H7 (cell line): ENCODE measurements around the gene SPIB. TPM values are rescaled to one million over a fixed set of nuclear protein-coding genes. Genes with fewer than 3 reads are reported as not detected.
A peak's percentile ranks its signal among the peaks of the same experiment; 100 is the strongest.

ENCODE experiments used
- DNase-seq: peaks from one replicate; pipeline ENCODE4 v3.0.0; 2012
- H3K27me3 ChIP-seq: 2 replicates; pipeline ENCODE4 v1.6.0; 2011; ENCODE audit warnings: mild to moderate bottlenecking, low read length; ENCODE audit not compliant: control insufficient read depth, insufficient read depth
- H3K36me3 ChIP-seq: replicated peaks from 2 replicates; pipeline ENCODE4 v1.5.1; 2011; ENCODE audit warnings: low read length; ENCODE audit not compliant: control insufficient read depth, insufficient read depth
- H3K4me3 ChIP-seq: 2 replicates; pipeline ENCODE4 v1.5.1; 2011; ENCODE audit warnings: low read depth, mild to moderate bottlenecking, control low read depth, low read length, moderate library complexity; ENCODE audit not compliant: insufficient read depth
- total RNA-seq: library from RNA; depleted of rRNA; stranded (reverse); fragments of >200 nt; shearing (Covaris generic); gene quantifications from 2 replicates; pipeline ENCODE4 v1.2.3, GENCODE V29; 2014; rRNA removed

SPIB gene
- 0.81 and 8.8 TPM in 2 replicates for total RNA-seq

DNA sequence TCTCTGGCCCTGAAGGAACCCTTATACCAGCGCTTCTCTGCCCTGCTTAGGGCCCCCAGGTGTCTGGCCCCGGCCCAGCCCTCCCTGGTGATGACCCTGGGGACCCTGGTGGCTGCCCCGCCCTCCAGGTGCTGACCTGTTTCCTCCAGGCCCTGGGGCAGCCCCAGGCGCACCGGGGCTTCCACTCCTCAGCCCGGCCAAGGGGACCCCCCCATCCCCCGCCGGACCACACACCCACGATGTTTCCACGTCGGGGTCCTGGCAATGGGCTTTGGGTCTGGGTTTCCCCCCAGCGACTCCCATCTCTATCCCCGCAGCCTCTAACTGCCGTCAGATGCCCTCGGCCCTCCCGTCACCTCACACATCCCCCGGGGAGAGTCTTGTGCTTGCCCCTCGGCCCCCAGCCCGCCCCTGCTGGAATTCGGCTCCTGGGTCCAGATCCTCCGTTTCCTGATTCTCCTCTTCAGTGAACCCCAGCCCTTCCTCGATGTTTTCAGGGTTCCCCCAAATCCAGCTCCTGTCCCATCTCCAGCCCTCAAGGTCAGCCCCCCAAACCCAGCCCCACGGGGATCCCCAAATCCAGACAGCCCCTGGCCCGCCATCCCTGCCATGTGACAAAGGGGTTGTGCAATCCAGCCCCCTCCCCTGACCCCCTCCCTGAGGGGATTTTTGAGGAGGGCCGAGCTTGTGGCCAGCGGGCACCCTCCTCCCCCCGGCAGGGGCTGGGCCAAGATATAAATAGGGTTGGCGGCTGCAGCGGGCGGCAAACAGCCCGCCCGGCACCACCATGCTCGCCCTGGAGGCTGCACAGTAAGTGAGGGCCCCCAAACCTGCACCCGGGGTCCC is at the start of gene SPIB:
Gene SPIB, plus strand, starts transcription at position 763 of the 846 bp plus-strand sequence. Its CDS starts 25 bp downstream, at position 788.
- DNase-seq, result peak; percentile 88
- Histone ChIP-seq H3K4me3 (peak within 1 kb of the TSS; percentile 58), H3K36me3 (peaks cover 4% of the 10 kb centered on the region), H3K27me3 (peaks cover 8% of the 10 kb centered on the region)

DNA sequence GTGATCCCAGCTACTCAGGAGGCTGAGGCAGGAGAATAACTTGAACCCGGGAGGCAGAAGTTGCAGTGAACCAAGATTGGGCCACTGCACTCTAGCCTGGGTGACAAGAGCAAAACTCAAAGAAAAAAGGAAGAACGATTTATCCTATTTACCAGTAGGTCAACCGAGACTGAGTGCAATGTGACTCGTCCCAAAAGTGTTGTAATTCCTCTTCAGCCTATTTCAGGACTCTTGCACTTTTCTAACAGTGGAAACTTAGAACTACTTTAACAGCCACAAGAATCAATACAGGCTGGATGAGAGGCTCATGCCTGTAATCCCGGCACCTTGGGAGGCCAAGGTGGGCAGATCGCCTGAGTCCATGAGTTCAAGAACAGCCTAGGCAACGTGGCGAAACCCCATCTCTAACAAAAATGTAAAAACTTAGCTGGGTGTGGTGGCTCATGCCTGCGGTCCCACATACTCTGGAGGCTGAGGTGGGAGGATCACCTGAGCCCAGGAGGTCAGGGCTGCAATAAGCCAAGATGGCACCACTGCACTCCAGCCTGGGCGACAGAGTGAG is 46.7 kb upstream of the SPIB start:
- no peak for DNase-seq
- Histone ChIP-seq H3K27me3 (no peaks in the 10 kb centered on the region; the same call in 1 of the 2 replicates), H3K36me3 (no peaks in the 10 kb centered on the region), H3K4me3 (no peak overlapping the region)

DNA sequence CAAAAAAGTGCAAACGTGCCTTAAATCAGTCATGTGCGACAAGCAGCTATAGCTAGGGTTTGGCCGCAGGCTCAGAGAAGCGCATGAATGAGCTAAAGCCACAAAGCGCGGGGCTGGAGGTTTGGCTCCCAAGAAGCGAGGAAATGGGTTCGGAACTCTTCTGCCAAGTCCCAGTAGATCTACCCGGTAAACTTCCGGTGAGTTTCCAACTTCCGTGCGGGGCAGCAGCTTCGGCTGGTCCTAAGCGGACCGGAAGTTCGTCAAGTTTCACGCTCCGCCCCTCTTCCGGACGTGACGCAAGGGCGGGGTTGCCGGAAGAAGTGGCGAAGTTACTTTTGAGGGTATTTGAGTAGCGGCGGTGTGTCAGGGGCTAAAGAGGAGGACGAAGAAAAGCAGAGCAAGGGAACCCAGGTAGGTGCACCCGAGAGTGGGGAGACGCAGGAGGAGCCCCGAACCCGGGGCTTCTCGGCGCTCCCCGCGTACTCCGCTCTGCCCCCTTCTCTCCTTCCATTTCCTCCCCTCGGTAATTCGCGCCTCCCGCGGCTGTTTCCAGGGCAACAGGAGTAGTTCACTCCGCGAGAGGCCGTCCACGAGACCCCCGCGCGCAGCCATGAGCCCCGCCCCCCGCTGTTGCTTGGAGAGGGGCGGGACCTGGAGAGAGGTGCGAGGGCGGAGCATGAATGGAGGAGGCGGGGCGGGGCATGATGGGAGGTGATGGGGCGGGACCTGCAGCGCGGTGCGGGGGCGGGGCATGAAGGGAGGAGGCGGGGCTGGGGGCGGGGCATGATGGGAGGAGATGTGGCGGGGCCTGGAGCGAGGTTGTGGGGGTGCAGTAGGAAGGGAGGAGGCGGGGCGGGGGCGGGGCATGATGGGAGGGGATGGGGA is 42.3 kb upstream of the SPIB start, which contains the start of gene NR1H2:
Gene NR1H2, plus strand, starts transcription at position 292 of the 885 bp plus-strand sequence. CDS start 1,149 bp downstream, outside the sequence.
- peak; percentile 99 for DNase-seq
- Histone ChIP-seq H3K27me3 (no peaks in the 10 kb centered on the region), H3K4me3 (peak within 1 kb of the TSS; percentile 97)

DNA sequence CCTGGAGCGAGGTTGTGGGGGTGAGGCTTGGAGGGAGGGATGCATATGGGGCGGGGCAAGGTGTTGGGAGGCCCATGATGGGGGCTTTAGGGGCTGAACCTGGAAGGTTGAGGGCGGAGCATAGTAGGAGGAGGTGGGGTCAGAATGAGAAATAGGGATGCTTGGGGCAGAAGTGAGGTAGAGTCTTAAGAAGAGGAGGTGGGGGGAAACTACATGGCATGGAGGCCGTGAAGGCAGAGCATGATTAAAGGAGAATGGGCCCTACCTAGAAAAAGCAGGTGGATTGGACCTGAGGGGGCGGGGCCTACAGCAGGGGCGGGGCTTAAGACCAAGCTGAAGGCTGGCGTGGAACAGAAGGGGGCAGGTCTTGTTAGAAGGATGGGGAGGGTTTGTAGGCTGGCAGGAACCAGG is 41.7 kb upstream of the SPIB start:
- Histone ChIP-seq H3K36me3 (peaks cover 24% of the 10 kb centered on the region), H3K4me3 (no peak overlapping the region; the same call in 1 of the 2 replicates), H3K27me3 (no peaks in the 10 kb centered on the region)
- peak; percentile 89 for DNase-seq

More for the DNA sequence above, 42.3 kb upstream of the SPIB start, which contains the start of gene NR1H2:
- H3K36me3 ChIP-seq, result peaks cover 24% of the 10 kb centered on the region

DNA sequence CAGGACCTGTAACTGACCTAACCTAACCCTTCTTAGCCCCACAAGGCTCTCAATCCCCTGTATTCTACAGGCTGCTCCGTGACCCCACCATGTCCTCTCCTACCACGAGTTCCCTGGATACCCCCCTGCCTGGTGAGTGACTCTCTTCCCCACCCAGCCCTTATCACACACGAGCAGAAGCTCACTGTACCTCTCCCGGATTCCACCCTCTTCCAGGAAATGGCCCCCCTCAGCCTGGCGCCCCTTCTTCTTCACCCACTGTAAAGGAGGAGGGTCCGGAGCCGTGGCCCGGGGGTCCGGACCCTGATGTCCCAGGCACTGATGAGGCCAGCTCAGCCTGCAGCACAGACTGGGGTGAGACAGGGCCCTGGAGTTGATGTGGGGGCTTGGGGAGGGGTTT is 41.2 kb upstream of the SPIB start:
- H3K4me3 ChIP-seq, result no peak overlapping the region
- peaks cover 24% of the 10 kb centered on the region for H3K36me3 ChIP-seq
- H3K27me3 ChIP-seq, result no peaks in the 10 kb centered on the region
- DNase-seq, result no peak

DNA sequence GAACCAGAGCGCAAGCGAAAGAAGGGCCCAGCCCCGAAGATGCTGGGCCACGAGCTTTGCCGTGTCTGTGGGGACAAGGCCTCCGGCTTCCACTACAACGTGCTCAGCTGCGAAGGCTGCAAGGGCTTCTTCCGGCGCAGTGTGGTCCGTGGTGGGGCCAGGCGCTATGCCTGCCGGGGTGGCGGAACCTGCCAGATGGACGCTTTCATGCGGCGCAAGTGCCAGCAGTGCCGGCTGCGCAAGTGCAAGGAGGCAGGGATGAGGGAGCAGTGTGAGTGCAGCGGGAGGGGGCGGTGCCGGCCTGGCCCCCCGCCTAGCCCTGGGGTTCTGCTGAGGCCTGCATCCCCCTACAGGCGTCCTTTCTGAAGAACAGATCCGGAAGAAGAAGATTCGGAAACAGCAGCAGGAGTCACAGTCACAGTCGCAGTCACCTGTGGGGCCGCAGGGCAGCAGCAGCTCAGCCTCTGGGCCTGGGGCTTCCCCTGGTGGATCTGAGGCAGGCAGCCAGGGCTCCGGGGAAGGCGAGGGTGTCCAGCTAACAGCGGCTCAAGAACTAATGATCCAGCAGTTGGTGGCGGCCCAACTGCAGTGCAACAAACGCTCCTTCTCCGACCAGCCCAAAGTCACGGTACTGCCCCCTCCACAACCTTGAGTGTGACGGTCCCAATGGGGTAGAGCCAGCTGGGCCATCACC is 40.4 kb upstream of the SPIB start:
- Histone ChIP-seq H3K36me3 (peaks cover 24% of the 10 kb centered on the region), H3K4me3 (no peak overlapping the region), H3K27me3 (no peaks in the 10 kb centered on the region)
- DNase-seq, result no peak

DNA sequence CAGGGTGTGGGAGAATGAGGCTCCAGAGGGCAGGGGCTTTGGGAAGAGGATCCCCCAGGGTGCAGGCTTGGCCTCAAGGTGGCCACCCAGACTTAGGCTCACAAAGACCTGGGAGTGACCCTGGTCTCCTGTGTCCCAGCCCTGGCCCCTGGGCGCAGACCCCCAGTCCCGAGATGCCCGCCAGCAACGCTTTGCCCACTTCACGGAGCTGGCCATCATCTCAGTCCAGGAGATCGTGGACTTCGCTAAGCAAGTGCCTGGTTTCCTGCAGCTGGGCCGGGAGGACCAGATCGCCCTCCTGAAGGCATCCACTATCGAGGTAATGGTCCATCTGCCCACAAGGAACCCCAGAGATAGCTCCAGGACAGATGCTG is 39.9 kb upstream of the SPIB start:
- no peak overlapping the region for H3K4me3 ChIP-seq
- peaks cover 24% of the 10 kb centered on the region for H3K36me3 ChIP-seq
- DNase-seq, result no peak
- H3K27me3 ChIP-seq, result no peaks in the 10 kb centered on the region

DNA sequence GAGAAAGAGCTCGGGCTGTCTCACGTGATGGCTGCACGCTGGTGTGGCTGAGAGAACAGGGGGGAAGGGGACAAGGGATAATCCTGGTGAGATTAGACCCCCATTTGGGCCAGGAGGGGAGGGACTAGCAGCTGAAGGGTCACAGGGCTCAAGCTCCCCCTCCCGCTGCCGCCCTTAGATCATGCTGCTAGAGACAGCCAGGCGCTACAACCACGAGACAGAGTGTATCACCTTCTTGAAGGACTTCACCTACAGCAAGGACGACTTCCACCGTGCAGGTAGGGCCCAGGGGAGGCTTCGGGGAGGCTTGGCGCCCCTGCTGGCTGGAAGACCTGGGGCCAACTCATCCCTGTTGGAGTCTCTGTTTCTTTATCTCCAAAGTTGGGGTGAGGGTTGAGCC is 39.1 kb upstream of the SPIB start:
- Histone ChIP-seq H3K27me3 (no peaks in the 10 kb centered on the region), H3K36me3 (peaks cover 24% of the 10 kb centered on the region), H3K4me3 (no peak overlapping the region)
- no peak for DNase-seq

DNA sequence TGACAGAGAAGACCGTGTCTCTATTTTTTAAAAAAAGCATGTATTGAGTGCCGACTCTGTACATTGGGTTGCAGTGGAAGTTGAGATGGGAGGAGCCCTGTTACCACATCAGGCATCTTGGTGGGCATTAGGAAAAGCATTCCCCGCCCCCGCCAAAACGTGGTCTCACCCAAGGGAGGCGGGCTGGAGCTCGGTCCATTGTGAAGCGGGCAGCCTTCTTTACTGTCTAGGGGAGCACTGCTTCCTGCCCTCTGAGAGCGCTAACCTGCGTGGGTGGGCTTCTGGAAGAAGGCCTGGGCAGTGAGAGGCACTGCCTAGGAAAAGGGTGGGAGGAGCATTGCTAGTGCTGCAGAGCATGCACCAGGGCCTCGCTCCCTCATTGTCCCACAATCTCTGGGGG is 38.6 kb upstream of the SPIB start:
- no peak for DNase-seq
- peaks cover 24% of the 10 kb centered on the region for H3K36me3 ChIP-seq
- no peaks in the 10 kb centered on the region for H3K27me3 ChIP-seq
- H3K4me3 ChIP-seq, result no peak overlapping the region

DNA sequence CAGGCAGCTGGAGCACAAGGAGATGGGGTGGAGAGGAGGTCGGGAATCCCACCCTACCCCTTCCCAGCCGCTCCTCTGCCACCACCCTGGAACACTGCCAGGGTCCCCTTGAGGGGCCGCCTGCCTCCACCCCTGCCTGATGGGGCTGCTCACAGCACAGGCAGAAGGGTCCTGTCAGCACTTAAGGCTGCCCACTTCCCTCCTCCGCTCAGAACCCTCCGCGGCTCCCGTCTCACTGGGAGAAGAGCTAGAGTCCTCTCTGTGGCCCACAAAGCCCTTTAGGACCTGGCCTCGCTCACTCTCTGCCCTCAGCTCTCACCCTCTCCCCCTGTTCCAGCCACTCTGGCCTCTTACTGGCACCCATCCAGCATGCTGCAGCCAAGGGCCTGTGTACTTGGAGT is 38.0 kb upstream of the SPIB start:
- Histone ChIP-seq H3K4me3 (no peak overlapping the region), H3K27me3 (no peaks in the 10 kb centered on the region), H3K36me3 (peaks cover 24% of the 10 kb centered on the region)
- no peak for DNase-seq

DNA sequence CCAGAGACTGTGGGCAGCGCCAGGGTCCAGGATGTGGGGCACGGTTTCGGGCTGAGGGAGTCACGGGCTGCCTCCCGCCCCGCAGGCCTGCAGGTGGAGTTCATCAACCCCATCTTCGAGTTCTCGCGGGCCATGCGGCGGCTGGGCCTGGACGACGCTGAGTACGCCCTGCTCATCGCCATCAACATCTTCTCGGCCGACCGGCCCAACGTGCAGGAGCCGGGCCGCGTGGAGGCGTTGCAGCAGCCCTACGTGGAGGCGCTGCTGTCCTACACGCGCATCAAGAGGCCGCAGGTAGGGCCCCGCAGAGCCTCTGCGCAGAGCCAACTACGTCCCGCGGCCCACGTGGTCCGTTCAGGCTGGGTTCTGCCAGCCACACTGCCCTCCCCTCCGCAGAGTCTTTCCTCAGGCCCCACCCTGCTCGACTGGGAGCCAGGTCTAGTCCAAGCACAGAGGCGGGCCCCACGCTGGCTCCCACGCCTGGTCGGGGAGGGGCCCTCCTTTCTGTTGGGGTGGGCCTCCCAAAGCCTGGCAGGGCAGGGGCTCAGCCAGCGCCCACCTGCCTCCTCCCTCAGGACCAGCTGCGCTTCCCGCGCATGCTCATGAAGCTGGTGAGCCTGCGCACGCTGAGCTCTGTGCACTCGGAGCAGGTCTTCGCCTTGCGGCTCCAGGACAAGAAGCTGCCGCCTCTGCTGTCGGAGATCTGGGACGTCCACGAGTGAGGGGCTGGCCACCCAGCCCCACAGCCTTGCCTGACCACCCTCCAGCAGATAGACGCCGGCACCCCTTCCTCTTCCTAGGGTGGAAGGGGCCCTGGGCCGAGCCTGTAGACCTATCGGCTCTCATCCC is 36.6 kb upstream of the SPIB start:
- H3K27me3 ChIP-seq, result no peaks in the 10 kb centered on the region
- H3K4me3 ChIP-seq, result no peak overlapping the region
- DNase-seq, result no peak
- peaks cover 28% of the 10 kb centered on the region for H3K36me3 ChIP-seq

DNA sequence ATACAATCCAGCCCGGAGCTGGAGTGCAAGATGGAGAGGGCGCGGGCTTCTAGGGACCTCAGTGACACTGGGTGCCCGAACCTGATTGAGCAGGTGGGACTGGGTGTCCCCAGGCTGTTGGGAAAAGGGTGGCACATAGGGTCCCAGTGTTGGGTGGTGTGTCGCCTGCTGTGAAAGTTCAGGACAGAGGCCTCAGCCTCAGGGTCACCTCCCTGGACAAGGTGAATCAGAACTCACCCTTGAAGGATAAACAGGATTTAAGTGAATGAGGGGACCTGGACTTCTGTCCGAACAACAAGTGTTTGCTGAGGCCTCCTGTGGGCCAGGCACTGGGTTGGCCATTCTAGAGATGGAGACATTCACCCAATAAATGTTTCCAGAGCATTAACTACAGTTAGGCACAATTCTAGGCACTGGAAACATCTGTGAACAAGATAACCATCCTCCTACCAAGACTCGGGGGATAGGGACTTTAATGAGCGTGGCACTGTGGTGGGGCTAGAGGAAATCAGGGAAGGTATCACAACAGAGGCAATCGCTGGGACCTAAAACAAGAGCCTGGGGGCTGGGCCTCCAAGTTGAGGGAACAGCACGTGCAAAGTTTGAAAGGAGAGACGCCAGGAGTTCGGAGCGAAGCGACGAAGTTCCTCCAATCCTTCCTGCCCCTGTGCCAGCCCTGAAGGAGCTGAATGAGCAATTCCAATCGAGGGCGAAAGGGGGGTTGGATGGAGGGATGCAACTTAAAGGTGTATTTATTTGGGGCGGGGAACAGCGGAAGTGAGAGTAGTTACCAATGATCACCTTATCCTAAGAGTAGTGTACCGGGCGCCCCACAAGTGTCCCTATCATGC is 35.5 kb upstream of the SPIB start:
- DNase-seq, result peak; percentile 73
- peaks cover 33% of the 10 kb centered on the region for H3K36me3 ChIP-seq
- H3K27me3 ChIP-seq, result no peaks in the 10 kb centered on the region
- H3K4me3 ChIP-seq, result peak overlapping the region; percentile 58
